Panc1 (cell line): ENCODE data around the gene GAL3ST2. TPM values are rescaled to one million over a fixed set of nuclear protein-coding genes. Genes with fewer than 3 reads are reported as not detected.

Experiments
- ATAC-seq: fragments of 200-7000 bp; cut with Tn5 transposase; 2 replicates; pipeline ENCODE4 v1.9.1; 2020; ENCODE audit warnings: mild to moderate bottlenecking, moderate library complexity
- BruUV-seq: library from RNA; stranded (reverse); fragments of 400-500 nt; replicated peaks from 2 replicates; lab custom pipeline; 2021; lab: Mats Ljungman, UMichigan
- CTCF ChIA-PET: fragments of 300-600 bp; sonication (Branson Sonifier 250); formaldehyde crosslinking; loops from one replicate; lab custom pipeline; 2022; ENCODE audit warnings: antibody characterized with exemption; lab: Charles Lee
- POLR2A ChIA-PET: fragments of 300-600 bp; sonication (Branson Sonifier 250); formaldehyde crosslinking; loops from one replicate; lab custom pipeline; 2022; ENCODE audit warnings: antibody characterized with exemption; lab: Charles Lee
- DNase-seq: peaks from one replicate; pipeline ENCODE4 v3.0.0-alpha.2; 2010; ENCODE audit warnings: low read depth, low spot score
- H3K27ac ChIP-seq: 2 replicates; pipeline ENCODE4 v1.5.1; 2011; ENCODE audit warnings: mild to moderate bottlenecking, low read length, inconsistent platforms
- H3K27me3 ChIP-seq: fragments of 200-500 bp; sonication (Bioruptor generic); 2 replicates; pipeline ENCODE4 v1.6.0; 2014; ENCODE audit warnings: low read length, inconsistent platforms; ENCODE audit not compliant: control insufficient read depth, insufficient read depth
- H3K36me3 ChIP-seq: fragments of 200-500 bp; sonication (Bioruptor generic); 2 replicates; pipeline ENCODE4 v1.5.1; 2014; ENCODE audit warnings: inconsistent platforms, mild to moderate bottlenecking, low read length, moderate library complexity; ENCODE audit not compliant: control insufficient read depth, insufficient read depth
- H3K4me1 ChIP-seq: 2 replicates; pipeline ENCODE4 v1.5.1; 2011; ENCODE audit warnings: inconsistent platforms, mild to moderate bottlenecking, low read length, moderate library complexity; ENCODE audit not compliant: control insufficient read depth, insufficient read depth
- H3K4me3 ChIP-seq, 2 experiments: 2 replicates each; pipeline ENCODE4 v1.5.1; 2011 to 2012; ENCODE audit warnings: low read depth in 2 of 2, low read length in 2 of 2, mild to moderate bottlenecking in 2 of 2, inconsistent platforms in 1 of 2, moderate library complexity in 1 of 2
- H3K9me3 ChIP-seq: fragments of 200-500 bp; sonication (Bioruptor generic); 2 replicates; pipeline ENCODE4 v1.5.1; 2014; ENCODE audit warnings: low read depth, mild to moderate bottlenecking, inconsistent platforms, low read length, moderate library complexity; ENCODE audit not compliant: control insufficient read depth, insufficient read depth
- POLR2AphosphoS5 ChIP-seq: IDR thresholded peaks from 2 replicates; pipeline ENCODE4 v1.6.1; 2012; ENCODE audit warnings: mild to moderate bottlenecking, low read depth, low read length, moderate library complexity
- SIN3A ChIP-seq: IDR thresholded peaks from 2 replicates; pipeline ENCODE4 v1.6.1; 2012; ENCODE audit warnings: low read depth, mild to moderate bottlenecking, low read length, moderate library complexity, borderline replicate concordance; ENCODE audit not compliant: insufficient read depth
- TCF7L2 ChIP-seq: IDR thresholded peaks from 2 replicates; pipeline ENCODE4 v1.6.1; 2011; ENCODE audit warnings: mild to moderate bottlenecking, low read depth, low read length, inconsistent platforms
- in situ Hi-C: cut with HindIII; loops from 2 replicates; pipeline ENCODE4 v1.10.0; 2016; ENCODE audit warnings: low sequenced_read_pairs, low pct_unique_long_range_greater_than_20kb
- intact Hi-C: fragments of 100-400 bp; cut with micrococcal nuclease; formaldehyde crosslinking; loops from one replicate; pipeline ENCODE4 v1.10.0; 2022; ENCODE audit not compliant: unreplicated experiment
- total RNA-seq: library from RNA; stranded (reverse); gene quantifications from one replicate; pipeline ENCODE4 v1.2.1, GENCODE V29; 2021; ENCODE audit not compliant: unreplicated experiment
- TF ChIP-seq, protein P1 (sequence below), 2 experiments: IDR thresholded peaks; 2 replicates each; pipeline ENCODE4 v1.6.1; 2011 to 2012; ENCODE audit warnings: low read depth in 2 of 2, control low read depth in 1 of 2, low read length in 1 of 2, mild to moderate bottlenecking in 1 of 2, moderate library complexity in 1 of 2; ENCODE audit not compliant: insufficient read depth in 1 of 2
- TF ChIP-seq, protein P2 (sequence below): fragments of 450-650 bp; IDR thresholded peaks from 2 replicates; pipeline ENCODE4 v1.5.1; 2017; ENCODE audit warnings: mild to moderate bottlenecking

Gene GAL3ST2
- total RNA-seq, 1 experiment from 2014 or later, result 1.6 TPM

DNA sequence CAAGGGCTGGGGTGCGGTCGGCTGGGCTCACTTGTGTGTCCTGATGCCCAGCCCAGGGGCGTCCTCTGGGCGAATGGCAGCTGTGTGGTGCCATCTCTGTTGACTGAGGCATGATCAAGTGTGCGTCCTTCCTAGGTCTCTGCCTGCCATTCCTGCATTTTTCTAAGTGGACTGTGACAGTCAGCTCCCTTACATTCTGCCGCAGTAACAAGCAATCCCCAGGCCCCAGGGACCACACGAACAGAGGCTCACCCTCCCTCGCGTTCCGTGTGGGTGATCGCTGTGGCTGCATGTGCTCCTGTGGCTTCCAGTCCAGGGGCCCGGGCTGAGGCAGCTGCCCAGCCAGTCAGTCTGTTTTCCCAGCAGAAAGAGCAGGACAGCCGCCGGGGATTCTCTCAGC, 24.4 kb upstream of the GAL3ST2 start:
- in situ Hi-C loops (no loop called here), intact Hi-C loops (no loop called here)
- ChIA-PET POLR2A (no interaction called here), CTCF (no interaction called here)
- Histone ChIP-seq H3K27me3 (no peaks in the 10 kb centered on the region), H3K4me3 (no peak overlapping the region), H3K27ac (no peak overlapping the region), H3K9me3 (no peaks in the 10 kb centered on the region), H3K36me3 (no peaks in the 10 kb centered on the region; the same call in 1 of the 2 replicates), H3K4me1 (no peaks in the 10 kb centered on the region)
- ATAC-seq, result no peak
- BruUV-seq, result no TSS peak
- DNase-seq, result no peak
- TF ChIP-seq TCF7L2 (no peak), POLR2AphosphoS5 (no peak), SIN3A (no peak)
- TF ChIP-seq, protein P1, sequence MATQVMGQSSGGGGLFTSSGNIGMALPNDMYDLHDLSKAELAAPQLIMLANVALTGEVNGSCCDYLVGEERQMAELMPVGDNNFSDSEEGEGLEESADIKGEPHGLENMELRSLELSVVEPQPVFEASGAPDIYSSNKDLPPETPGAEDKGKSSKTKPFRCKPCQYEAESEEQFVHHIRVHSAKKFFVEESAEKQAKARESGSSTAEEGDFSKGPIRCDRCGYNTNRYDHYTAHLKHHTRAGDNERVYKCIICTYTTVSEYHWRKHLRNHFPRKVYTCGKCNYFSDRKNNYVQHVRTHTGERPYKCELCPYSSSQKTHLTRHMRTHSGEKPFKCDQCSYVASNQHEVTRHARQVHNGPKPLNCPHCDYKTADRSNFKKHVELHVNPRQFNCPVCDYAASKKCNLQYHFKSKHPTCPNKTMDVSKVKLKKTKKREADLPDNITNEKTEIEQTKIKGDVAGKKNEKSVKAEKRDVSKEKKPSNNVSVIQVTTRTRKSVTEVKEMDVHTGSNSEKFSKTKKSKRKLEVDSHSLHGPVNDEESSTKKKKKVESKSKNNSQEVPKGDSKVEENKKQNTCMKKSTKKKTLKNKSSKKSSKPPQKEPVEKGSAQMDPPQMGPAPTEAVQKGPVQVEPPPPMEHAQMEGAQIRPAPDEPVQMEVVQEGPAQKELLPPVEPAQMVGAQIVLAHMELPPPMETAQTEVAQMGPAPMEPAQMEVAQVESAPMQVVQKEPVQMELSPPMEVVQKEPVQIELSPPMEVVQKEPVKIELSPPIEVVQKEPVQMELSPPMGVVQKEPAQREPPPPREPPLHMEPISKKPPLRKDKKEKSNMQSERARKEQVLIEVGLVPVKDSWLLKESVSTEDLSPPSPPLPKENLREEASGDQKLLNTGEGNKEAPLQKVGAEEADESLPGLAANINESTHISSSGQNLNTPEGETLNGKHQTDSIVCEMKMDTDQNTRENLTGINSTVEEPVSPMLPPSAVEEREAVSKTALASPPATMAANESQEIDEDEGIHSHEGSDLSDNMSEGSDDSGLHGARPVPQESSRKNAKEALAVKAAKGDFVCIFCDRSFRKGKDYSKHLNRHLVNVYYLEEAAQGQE (IDR thresholded peaks at IDR 0.05; ENCODE audit: insufficient read depth in 1 of 2, low read depth in 2 of 2, low read length in 1 of 2), result no peak
- TF ChIP-seq, protein P2, sequence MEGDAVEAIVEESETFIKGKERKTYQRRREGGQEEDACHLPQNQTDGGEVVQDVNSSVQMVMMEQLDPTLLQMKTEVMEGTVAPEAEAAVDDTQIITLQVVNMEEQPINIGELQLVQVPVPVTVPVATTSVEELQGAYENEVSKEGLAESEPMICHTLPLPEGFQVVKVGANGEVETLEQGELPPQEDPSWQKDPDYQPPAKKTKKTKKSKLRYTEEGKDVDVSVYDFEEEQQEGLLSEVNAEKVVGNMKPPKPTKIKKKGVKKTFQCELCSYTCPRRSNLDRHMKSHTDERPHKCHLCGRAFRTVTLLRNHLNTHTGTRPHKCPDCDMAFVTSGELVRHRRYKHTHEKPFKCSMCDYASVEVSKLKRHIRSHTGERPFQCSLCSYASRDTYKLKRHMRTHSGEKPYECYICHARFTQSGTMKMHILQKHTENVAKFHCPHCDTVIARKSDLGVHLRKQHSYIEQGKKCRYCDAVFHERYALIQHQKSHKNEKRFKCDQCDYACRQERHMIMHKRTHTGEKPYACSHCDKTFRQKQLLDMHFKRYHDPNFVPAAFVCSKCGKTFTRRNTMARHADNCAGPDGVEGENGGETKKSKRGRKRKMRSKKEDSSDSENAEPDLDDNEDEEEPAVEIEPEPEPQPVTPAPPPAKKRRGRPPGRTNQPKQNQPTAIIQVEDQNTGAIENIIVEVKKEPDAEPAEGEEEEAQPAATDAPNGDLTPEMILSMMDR, result no peak

DNA sequence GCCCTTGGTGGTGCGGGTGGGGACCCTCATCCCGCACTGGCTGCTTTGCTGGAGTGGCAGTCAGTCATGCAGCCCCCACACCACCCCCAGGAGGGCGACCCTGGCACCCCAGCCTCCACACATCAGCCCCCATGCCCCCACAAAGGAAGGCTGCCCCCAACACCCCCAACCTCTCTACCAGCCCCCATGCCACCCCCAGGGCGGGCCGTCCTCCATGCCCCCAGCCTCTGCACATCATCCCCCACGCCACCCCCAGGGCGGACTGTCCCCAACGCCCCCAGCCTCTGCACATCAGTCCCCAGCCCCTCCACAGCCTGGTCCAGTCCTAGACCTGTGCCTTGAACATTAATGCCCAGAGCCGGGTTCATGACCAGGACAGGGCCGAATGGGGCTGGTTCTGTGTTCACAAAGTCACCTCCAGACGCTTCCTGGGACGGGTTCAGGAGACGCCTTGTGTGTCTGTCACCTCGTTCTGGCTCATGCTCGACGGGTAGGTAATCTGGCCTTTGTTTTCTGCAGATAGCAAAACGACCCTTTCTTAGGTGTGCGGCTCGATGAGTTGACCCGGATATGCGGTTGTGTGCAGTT, 23.8 kb upstream of the GAL3ST2 start:
- CTCF ChIA-PET, result no interaction called here
- Histone ChIP-seq H3K27me3 (no peaks in the 10 kb centered on the region), H3K9me3 (no peaks in the 10 kb centered on the region), H3K27ac (no peak overlapping the region), H3K4me1 (no peaks in the 10 kb centered on the region), H3K36me3 (no peaks in the 10 kb centered on the region; the same call in 1 of the 2 replicates), H3K4me3 (no peak overlapping the region)
- DNase-seq (no peak), ATAC-seq (no peak)
- intact Hi-C loops, result no loop called here
- TF ChIP-seq, protein P2, result no peak
- TF ChIP-seq TCF7L2 (no peak), POLR2AphosphoS5 (no peak), SIN3A (no peak)
- TF ChIP-seq, protein P1 (IDR thresholded peaks at IDR 0.05; ENCODE audit: insufficient read depth in 1 of 2, low read depth in 2 of 2, low read length in 1 of 2), result no peak
- in situ Hi-C loops, result no loop called here
- POLR2A ChIA-PET, result no interaction called here
- no TSS peak for BruUV-seq
